G401 (cell line): ENCODE results near the gene CFAP53. TPM values are rescaled to one million over a fixed set of nuclear protein-coding genes. Genes with fewer than 3 reads are reported as not detected.
"Not testable (repeated sequence)": the region's sequence is repeated elsewhere in the genome, so short reads cannot be mapped to it uniquely, and the experiment has no call there.

ENCODE experiments used
- DNase-seq: peaks from one replicate; pipeline ENCODE4 v3.0.0-alpha.2; 2015; ENCODE audit warnings: low spot score
- in situ Hi-C: cut with HindIII; loops from 2 replicates; pipeline ENCODE4 v1.10.0; 2016; ENCODE audit warnings: low sequenced_read_pairs, mixed read lengths
- total RNA-seq: library from RNA; depleted of rRNA; stranded (reverse); fragments of >200 nt; shearing (Covaris generic); gene quantifications from 2 replicates; pipeline ENCODE4 v1.2.3, GENCODE V29; 2014

CFAP53 gene
- total RNA-seq, 1 experiment from 2014 or later: not detected

DNA sequence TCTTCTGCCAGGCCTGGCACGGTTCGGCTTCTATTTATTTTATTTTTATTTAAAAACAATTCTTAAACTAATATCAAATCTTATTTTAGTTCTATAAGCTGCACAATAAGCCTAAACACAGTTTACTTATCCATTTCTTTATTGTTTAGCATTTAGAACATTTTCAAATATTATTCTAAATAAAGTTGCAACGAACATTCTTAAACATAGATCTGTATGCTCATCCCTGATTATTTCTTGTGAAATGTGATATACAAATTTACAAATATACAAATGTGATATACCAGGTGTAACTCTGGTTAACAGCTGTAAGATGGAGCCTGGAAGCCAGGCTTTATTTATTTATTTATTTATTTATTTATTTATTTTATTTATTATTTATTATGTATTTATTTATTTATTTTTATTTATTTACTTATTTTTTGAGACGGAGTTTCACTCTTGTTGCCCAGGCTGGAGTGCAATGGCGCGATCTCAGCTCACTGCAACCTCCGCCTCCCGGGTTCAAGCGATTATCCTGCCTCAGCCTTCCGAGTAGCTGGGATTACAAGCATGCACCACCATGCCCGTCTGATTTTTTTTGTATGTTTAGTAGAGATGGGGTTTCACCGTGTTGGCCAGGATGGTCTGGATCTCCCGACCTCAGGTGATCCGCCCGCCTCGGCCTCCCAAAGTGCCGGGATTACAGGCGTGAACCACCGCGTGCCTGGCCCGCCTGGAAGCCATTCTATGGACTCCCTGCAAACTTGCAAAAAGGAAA lies 22.2 kb upstream of the CFAP53 start:
- in situ Hi-C loops, DNase-seq: not testable (repeated sequence)

DNA sequence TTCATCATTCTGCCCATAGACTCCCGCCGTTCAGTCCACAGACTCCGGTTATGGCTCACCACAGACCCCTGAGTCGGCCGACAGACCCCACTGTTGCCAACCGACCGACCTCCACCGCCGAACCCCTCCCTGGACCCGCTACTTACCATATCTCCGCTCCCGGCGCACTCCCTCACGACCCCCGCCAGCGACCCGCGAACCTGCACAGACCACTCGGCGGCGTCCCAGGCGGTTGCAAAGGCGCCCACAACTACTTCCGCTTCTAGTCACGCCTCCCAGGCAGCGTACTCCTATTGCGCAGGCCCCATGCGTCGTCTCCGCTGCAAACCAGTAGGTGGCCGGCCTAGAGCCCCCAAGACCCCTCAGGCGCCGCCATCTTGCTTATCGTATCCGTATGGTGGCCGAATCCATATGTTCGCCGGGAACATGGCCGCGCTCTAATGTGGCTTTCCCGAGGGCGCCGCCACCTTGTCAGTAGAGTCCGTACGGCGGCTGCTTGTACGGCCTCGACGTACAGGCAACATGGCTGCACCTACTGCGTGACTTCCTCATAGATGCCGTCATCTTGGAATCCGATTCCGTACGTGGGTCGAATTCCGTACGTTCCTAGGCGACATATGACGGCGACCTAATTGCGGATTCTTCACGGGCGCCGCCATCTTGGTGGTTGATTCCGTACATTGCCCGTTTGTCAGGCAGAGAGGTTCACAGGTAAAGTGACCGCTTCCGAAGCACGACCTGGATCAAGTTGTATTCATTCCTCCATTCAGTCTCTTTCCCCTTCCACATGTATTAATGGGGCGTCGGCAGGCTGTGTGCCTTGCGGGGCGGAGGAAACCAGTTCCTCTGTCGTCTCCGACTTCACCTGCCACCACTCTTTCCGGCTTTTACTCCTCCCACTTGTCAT lies 21.4 kb upstream of the CFAP53 start, which contains the start of gene CXXC1:
Gene CXXC1, minus strand, starts transcription at position 252 of the 907 bp plus-strand sequence. Its CDS starts 103 bp downstream, at position 149.
- in situ Hi-C loops: no loop called here
- peak; percentile 100 for DNase-seq

DNA sequence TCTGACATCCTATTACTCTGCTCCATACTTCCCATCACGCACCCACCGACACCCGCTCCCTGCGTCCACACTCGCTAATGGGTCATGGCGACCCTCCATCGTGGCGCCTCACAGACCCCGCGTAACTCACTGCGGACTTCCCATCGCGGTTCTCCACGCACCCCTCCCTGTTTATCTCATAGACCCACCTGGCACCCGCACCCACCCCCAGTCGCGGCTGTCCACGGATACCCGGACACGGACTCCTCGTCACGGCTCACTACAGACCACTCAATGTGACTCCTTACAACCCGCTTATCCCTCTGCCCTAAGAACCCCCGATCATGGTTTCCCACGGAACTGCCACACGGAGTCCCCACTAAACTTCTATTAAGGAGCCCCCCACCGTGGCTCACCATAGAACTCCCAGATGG lies 20.7 kb upstream of the CFAP53 start:
- no peak for DNase-seq
- in situ Hi-C loops: no loop called here

DNA sequence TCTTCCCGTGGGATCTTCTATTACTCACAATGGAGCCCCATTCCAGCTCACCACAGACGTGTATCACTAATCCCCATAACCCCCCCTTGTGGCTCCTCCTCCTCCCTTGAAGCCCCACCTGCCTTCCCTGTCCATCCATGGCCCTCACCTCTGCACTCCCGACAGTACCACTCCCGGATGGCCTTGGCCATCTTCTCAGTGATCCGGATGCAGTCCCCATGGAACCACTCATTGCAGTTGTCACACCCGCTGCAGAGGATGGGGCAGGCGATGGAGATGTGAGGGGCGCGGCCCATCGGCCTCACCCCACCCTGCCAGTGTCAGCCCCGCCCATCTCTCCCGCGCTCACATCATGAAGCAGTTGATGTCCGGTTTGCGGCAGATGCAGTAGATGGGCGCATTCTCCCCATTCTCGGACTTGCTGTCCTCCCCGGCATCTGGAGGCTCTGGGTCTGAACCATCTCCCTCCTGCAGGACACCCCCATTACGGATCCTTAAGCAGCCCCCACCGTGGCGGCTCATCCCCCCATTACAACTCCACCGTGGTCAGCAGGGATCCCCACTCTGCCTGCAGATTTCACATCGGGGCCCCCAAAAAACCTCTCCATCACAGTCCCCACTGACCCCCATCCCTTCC lies 20.2 kb upstream of the CFAP53 start:
- no peak for DNase-seq
- in situ Hi-C loops: no loop called here

DNA sequence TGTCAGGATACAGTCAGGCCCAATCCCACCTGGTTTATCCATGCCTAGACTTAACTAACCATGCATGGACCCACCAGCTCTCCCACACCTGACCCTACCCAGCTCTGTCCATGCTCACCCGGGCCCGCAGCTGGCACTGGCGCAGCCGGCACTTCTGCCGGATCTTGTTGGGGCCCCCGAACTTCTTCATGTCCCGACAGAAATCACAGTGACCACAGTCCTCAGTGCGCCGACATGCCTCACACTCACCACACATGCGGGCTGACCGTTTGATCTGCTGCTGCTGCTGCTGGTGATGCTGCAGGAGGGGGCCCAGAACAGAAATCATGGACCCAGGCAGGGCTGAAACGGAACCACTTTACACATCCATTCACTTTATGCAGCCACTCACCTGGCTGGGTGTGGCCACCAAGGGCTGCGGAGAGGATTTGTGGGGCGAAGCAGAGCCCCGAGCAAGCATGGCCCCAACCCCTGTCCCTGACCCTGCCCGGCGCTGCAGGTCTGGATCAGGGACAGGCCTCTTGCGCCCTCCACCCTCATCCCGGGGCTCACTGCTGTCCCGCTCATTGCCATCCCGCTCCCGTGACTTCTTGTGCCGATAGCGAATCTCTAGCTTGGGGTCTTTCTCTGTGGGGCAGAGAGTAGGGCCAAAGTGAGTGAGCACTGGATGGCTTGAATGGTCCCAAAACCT lies 19.5 kb upstream of the CFAP53 start:
- DNase-seq: no peak
- in situ Hi-C loops: no loop called here

DNA sequence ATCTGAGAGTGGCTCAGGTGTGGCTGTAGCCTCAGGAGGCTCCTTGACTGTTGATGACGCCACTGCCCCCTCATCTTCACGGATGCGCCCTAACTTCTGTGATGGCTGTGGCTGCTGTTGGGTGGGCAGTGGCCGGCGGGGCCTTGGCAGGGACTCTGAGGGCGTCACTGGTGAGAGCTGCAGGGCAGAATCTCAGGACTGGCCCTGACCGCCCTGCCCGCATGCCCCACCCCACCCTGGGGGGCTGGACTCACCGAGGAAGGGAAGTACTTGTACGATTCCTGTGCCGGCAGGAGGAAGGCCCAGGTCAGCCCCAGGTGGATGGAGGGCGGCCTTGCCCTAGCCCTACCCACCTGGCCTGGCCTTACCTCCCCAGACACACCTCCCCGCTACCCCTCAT lies 18.8 kb upstream of the CFAP53 start:
- DNase-seq: no peak
- in situ Hi-C loops: no loop called here

DNA sequence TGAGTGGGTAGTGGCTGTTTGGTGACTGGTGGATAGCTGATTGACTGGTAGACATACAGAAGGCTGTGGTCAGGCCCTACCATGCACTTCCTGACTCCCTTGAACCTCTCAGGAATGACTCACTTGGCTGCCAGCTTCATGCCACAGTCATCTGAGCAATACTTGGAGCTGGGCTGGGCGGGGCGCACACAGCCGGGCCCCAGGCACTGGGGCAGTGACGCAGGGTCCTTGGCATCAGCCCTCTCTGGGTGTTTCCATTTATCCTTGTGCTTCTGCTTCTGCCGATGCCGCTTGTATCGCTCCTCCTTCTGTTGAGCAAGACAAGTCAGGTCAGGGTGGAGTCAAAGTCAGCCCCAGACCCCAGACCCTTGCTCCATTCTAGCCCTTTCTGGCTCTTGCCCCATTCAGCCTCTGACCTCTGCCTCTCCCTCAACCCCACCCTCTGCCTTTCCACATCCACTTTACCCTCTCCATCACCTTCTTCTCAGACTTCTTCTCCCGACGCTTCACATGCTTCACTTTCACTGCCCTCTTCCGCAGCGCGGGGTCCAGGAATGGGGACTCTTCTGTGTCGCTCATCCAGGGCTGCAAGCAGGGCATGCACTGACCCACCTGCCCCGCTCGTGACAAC lies 18.1 kb upstream of the CFAP53 start:
- DNase-seq: no peak
- in situ Hi-C loops: no loop called here

DNA sequence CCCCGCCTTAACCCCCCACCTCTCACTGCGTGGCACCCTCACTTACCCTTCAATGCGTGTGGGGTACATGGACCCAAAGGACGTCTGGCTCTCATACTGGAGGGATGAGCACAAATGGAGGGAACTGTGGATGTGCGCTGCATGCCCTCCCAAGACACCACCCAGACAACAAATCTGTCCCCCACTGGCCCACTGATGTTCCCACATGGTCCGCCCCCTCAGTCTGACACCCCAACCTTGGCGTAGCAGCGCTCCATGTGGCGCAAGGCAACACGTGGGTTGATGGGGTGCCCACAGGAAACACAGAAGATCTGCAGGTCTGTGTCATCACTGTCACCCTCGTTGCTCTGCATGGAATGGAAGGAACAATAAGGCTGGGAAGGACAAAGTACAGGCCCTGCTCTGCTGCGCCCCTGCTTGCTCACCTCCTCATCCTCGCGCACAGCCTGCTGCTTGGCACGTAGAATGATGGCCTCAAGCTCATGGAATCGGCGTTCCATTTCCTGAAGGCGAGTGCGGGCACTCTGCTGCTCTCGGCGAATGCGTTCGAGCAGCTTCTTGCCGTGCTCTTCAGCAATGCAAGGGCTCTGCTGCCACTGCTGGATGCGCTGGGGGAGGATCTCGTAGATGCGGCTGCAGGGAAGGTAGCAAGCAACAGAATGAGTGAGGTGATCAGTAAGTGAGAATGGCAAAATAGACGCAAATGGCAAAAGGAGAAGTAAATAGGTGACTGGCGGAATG lies 17.3 kb upstream of the CFAP53 start:
- DNase-seq: no peak
- in situ Hi-C loops: no loop called here

DNA sequence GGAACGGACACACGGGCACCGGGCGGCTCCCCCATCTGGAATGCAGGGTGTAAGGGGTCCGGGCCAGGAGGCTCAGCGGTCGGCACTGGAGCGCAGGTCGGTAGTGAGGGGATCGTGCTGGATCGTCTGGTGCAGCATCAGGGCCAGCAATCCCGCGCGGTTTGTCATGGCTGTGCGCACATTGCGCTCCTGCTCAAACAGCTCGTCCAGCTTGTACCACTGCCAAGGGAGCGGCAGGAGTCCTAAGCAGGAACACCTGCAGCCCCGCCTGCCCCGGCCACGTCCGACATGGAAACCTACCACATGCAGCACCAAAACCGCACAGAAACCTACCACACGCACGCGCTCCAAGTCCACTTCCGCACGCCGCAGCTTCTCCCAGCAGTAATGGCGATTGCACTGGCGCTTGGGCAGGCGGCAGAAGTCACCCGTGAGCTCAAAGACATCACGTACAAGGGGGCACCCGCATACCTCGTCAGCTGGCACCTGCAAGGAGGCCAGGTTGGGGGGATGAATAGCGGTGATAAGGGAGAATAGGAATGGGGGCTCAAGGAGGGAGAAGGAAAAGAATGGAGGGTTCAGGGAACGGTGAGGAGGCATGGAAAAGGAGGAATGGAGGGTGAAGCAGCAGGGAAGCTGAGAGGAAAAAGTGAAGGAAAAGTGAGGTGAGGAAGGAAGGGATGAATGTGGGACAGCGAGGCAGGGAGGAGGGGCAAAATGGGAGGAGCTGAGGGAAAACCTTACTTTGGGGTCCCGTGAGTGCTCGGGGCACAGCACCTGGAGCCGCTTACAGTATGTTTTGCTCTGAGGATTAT lies 16.4 kb upstream of the CFAP53 start:
- peak; percentile 54 for DNase-seq
- in situ Hi-C loops: no loop called here

DNA sequence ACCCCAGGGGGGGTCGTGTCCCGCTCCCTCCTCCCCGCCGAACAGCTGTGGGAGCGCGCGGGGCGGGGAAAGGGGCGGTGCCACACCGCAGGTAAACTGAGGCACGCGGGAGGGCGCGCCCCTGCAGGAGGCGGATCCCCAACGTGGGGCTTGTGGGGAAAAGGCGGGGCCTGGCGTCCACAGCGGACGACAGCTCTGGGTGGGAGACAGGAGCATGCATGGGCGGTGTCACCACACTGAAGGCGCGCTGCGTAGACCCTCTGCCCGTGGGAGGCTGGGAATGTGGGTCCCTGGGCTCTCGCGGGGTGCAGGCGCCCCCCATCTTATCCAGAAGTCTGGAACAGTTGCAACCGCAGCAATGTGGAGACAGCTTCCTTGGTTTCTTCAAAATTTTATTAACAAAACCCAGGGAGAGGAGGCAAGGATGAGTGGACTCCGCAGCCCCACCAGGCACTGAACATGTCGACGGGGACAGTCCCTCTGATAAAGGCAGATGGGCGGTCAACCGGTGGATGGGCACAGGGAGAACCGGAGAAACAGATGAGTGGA lies 15.8 kb upstream of the CFAP53 start:
- no peak for DNase-seq
- in situ Hi-C loops: no loop called here

DNA sequence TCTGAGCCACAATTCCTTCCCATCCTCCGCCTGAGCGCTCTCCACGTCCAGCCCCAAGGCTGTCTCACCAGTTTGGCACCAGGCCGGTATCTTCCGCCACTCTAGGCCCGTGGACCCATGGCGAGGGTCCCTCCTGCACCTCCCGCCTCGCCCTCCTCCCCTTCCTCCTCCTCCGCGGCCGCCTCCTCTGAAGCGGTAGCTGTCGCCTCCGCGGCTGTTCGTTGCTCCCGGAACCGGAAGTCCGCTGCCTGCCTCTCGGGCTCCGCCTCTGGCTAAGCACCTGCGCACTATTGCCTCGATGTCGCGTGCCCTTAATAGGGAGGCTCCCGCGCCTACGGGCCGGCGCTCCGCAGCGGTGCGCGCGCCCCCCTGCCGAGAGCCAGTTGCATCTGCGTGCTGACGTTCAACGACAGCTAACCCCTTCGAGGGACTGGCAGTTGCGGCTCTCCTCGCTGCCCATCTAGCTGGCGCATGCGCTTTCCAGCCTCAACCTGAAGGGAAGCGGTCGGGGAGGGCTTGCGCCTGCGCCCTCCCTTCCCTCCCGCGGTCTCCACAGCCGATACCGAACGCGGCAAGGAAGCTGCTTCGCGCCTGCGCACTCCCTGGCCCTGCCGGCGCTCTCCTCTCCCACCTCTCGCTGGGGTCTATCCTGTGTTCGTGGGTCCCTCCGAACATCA lies 15.1 kb upstream of the CFAP53 start, which contains the start of gene MBD1:
Gene MBD1, minus strand, starts transcription at position 229 of the 677 bp plus-strand sequence. CDS start 1,531 bp downstream, outside the sequence.
- DNase-seq: peak; percentile 98
- in situ Hi-C loops: no loop called here

DNA sequence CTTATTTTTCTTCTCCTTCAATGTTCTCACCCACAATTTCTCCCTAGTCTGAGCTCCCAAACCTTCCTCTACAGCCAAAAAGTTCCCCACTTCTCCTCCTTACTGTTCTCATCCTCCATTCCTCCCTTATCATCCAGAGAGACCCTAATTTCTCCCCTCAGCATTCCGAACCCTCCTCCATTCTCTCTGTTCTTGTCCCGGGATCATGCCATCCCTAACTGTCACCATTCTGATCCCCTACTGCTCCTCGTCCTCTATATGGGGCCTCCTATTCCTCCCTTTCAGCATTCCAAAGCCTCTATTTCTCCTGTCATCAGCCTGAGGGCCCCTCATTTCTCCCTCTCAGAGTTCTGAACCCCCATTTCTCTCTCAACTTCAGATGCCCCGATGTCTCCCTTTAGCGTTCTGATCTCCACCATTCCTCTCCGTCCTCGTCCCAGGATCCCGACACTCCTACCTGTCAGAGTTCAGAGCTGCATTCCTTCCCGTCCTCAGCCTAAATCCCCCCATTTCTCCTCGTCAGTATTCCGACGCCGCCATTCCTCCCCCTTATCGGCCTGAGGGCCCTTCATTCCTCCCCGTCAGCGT lies 14.5 kb upstream of the CFAP53 start:
- DNase-seq: no peak
- in situ Hi-C loops: no loop called here

DNA sequence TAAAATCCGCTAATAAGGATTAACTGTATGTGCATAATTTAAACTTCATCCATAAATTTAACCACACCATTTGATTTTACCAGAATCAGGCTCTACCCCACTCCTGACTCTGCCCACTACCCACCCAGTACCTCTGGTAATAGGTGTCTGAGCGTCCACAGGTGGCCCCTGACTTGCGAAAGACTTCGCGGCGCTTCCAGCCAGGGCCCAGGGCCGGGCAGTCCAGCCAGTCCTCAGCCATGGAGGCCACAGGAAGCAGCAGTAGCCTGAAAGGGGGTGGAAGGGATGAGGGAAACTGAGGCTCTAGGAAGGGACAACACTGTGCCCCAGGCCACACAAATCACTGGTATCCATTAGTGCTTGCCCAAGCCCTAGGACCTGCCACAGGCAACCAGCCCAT lies 13.5 kb upstream of the CFAP53 start:
- in situ Hi-C loops: no loop called here
- DNase-seq: no peak

DNA sequence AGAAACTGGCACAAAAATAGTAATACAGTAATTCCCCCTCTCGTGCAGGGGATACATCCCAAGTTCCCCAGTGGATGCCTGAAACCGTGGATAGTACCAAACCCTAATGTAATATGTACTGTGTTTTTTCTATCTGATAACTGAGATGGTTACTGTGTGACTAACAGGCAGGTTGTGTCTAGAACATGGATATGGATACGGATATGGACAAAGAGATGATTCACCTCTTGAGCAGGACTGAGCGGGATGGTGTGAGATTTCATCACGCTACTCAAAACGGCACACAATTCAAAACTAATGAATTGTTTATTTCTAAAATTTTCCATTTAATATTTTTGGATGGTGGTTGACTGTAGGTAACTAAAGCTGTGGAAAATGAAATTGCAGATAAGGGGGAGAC lies 11.6 kb upstream of the CFAP53 start:
- in situ Hi-C loops: no loop called here
- DNase-seq: no peak

DNA sequence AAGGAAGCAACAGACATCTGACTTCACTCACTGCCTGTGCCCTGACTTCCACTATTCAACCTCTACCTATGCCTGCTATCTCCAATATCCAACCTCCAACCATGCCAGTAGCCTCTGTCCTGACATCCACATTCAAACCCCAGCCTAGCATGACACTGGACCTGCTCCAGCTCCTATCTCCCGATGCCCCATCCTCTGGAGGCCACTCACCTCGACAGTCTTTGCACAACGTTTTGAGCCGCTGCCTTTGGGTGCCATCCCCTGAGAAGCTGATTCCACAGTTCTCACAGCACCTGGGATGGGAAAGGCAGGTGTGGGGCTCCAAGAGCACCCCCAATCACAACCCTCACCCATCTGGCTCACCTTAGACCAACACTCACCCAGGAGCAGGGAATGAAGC lies 10.2 kb upstream of the CFAP53 start:
- no peak for DNase-seq
- in situ Hi-C loops: no loop called here

DNA sequence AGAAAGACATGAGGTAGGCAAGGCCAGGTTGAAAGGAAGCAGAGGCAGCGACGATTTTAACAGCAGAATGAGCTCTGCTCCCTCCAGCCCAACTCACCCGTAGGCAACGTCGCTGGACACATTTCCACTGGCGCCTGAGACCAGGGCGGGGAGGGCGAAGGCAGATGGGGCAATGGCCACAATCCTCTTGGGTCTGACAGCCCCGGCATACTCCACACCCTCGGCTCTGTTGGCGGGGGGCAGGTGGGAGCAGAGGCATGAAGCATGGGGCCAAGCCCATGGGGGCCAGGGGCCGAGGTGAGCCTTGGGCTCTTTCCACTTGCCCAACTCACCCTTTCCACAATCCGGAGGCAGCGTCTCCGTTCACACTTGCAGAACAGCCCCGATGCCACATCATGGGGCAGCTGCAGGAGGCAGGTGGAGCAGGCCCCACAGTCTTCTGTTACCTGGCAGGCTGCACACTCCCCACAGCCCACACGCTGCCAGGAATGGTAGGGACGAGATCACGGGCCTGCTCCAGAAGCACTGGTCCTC lies 9.3 kb upstream of the CFAP53 start:
- in situ Hi-C loops: no loop called here
- no peak for DNase-seq
